Fibroblast of skin of right biceps (primary cell): Measurements from ENCODE around the gene SRSF11.
"Not testable (repeated sequence)": the region's sequence is repeated elsewhere in the genome, so short reads cannot be mapped to it uniquely, and the experiment has no call there.

Experiments used
- DNase-seq: peaks from one replicate; pipeline ENCODE4 v3.0.0-alpha.2; 2013

Gene SRSF11

GRCh38 chr1:70221238-70222121 is at the start of gene SRSF11:
TSS of gene SRSF11 (plus strand) at chr1:70221380. CDS start at chr1:70221637, 257 bp downstream.
- peak; percentile 95 for DNase-seq

- peak; percentile 14 for DNase-seq
These were observed 49.7 kb upstream of the SRSF11 start for GRCh38 chr1:70171512-70171911.

GRCh38 chr1:70185181-70185580 is 36.0 kb upstream of the SRSF11 start:
- not testable (repeated sequence) for DNase-seq

GRCh38 chr1:70188522-70188921 is 32.7 kb upstream of the SRSF11 start:
- no peak for DNase-seq

GRCh38 chr1:70190180-70190579 is 31.0 kb upstream of the SRSF11 start:
- no peak for DNase-seq

GRCh38 chr1:70192446-70192845 is 28.7 kb upstream of the SRSF11 start:
- DNase-seq, result not testable (repeated sequence)

GRCh38 chr1:70194601-70195000 is 26.6 kb upstream of the SRSF11 start:
- DNase-seq, result no peak

GRCh38 chr1:70195342-70195741 is 25.8 kb upstream of the SRSF11 start:
- DNase-seq, result no peak

GRCh38 chr1:70196333-70196732 is 24.8 kb upstream of the SRSF11 start:
- DNase-seq, result no peak

- DNase-seq, result no peak
These were observed 21.1 kb upstream of the SRSF11 start for GRCh38 chr1:70200065-70200464.

GRCh38 chr1:70202173-70202758 is 18.9 kb upstream of the SRSF11 start:
- no peak for DNase-seq

- no peak for DNase-seq
These were observed 17.0 kb upstream of the SRSF11 start for GRCh38 chr1:70204139-70204538.

- DNase-seq, result no peak
These were observed 16.6 kb upstream of the SRSF11 start for GRCh38 chr1:70204600-70204999.

GRCh38 chr1:70205071-70205433 is 16.1 kb upstream of the SRSF11 start:
- no peak for DNase-seq

GRCh38 chr1:70205434-70206118 is 15.6 kb upstream of the SRSF11 start, which contains the start of gene LRRC40:
TSS of gene LRRC40 (minus strand) at chr1:70205579. CDS start at chr1:70205540, 39 bp downstream.
- DNase-seq, result peak; percentile 96

GRCh38 chr1:70206833-70207232 is 14.3 kb upstream of the SRSF11 start:
- DNase-seq, result not testable (repeated sequence)

GRCh38 chr1:70207492-70207891 is 13.7 kb upstream of the SRSF11 start:
- no peak for DNase-seq

- DNase-seq, result no peak
These were observed 12.9 kb upstream of the SRSF11 start for GRCh38 chr1:70208292-70208691.

- DNase-seq, result no peak
These were observed 10.4 kb upstream of the SRSF11 start for GRCh38 chr1:70210820-70211219.

GRCh38 chr1:70211541-70211940 is 9.6 kb upstream of the SRSF11 start:
- DNase-seq, result peak; percentile 27

- DNase-seq, result no peak
These were observed 1.2 kb upstream of the SRSF11 start for GRCh38 chr1:70220015-70220414.

GRCh38 chr1:70220517-70221237 is 503 bp upstream of the SRSF11 start:
- DNase-seq, result no peak

- DNase-seq, result no peak
These were observed 1.6 kb downstream of the SRSF11 start for GRCh38 chr1:70222716-70223235.
